GM18861 (cell line): Measurements from ENCODE around the gene MCTP1.
A peak's percentile ranks its signal among the peaks of the same experiment; 100 is the strongest.

Experiments used
- ATAC-seq: cut with Tn5 transposase; IDR thresholded peaks from one replicate; pipeline ENCODE4 v1.9.1; 2021; ENCODE audit not compliant: unreplicated experiment

Gene MCTP1

GRCh38 chr5:94731471-94731870 lies 553.4 kb downstream of the MCTP1 start:
- no peak for ATAC-seq

- no peak for ATAC-seq
Measured at GRCh38 chr5:94725142-94725541, 559.8 kb downstream of the MCTP1 start.

GRCh38 chr5:94715768-94716167 lies 569.1 kb downstream of the MCTP1 start:
- ATAC-seq = no peak

GRCh38 chr5:94711785-94712184 lies 573.1 kb downstream of the MCTP1 start:
- no peak for ATAC-seq

GRCh38 chr5:94709277-94709676 lies 575.6 kb downstream of the MCTP1 start:
- no peak for ATAC-seq

- ATAC-seq = no peak
Measured at GRCh38 chr5:94707359-94707758, 577.5 kb downstream of the MCTP1 start.

- no peak for ATAC-seq
Measured at GRCh38 chr5:94705427-94705826, 579.5 kb downstream of the MCTP1 start.

- ATAC-seq = peak; percentile 50
Measured at GRCh38 chr5:94702729-94703128, 582.2 kb downstream of the MCTP1 start.

- peak; percentile 75 for ATAC-seq
Measured at GRCh38 chr5:94700592-94700991, 584.3 kb downstream of the MCTP1 start.

- no peak for ATAC-seq
Measured at GRCh38 chr5:94699562-94699961, 585.3 kb downstream of the MCTP1 start.

GRCh38 chr5:94698197-94698596 lies 586.7 kb downstream of the MCTP1 start:
- no peak for ATAC-seq

- ATAC-seq = no peak
Measured at GRCh38 chr5:94694671-94695070, 590.2 kb downstream of the MCTP1 start.

GRCh38 chr5:94693845-94694370 lies 591.0 kb downstream of the MCTP1 start:
- ATAC-seq = no peak

GRCh38 chr5:94693043-94693822 lies 591.7 kb downstream of the MCTP1 start:
- ATAC-seq = peak; percentile 68

GRCh38 chr5:94692581-94692980 lies 592.3 kb downstream of the MCTP1 start:
- no peak for ATAC-seq

- no peak for ATAC-seq
Measured at GRCh38 chr5:94691949-94692348, 592.9 kb downstream of the MCTP1 start.

- no peak for ATAC-seq
Measured at GRCh38 chr5:94691291-94691690, 593.6 kb downstream of the MCTP1 start.

- no peak for ATAC-seq
Measured at GRCh38 chr5:94690778-94691177, 594.1 kb downstream of the MCTP1 start.

GRCh38 chr5:94689908-94690307 lies 595.0 kb downstream of the MCTP1 start:
- no peak for ATAC-seq

- no peak for ATAC-seq
Measured at GRCh38 chr5:94682814-94683520, 601.9 kb downstream of the MCTP1 start.

- ATAC-seq = no peak
Measured at GRCh38 chr5:94675965-94676618, 608.8 kb downstream of the MCTP1 start.
